ENCODE results near the gene NREP.

NREP gene

DNA sequence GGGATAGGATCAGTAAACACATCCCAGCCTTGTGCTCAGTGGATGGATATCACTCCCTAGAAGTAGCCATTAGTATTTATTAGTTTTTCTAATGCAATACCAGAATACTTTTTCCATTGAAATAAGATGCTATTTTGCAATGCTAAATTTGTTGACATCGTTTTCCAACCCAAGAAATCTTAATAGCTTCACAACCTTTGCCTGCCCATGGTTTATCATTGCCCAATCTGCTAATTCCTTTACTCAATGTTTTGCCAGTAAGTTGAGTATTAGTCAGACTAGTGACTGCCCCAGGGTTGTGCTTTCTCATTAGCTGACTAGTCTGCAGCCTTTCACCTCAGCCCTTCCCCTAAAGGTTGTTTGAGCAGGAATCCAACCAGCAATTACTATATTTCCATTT is 62.9 kb downstream of the NREP start:
- no peak overlapping the region for H3K9ac ChIP-seq (ENCODE audit: low read length)
- TF ChIP-seq, protein P1, sequence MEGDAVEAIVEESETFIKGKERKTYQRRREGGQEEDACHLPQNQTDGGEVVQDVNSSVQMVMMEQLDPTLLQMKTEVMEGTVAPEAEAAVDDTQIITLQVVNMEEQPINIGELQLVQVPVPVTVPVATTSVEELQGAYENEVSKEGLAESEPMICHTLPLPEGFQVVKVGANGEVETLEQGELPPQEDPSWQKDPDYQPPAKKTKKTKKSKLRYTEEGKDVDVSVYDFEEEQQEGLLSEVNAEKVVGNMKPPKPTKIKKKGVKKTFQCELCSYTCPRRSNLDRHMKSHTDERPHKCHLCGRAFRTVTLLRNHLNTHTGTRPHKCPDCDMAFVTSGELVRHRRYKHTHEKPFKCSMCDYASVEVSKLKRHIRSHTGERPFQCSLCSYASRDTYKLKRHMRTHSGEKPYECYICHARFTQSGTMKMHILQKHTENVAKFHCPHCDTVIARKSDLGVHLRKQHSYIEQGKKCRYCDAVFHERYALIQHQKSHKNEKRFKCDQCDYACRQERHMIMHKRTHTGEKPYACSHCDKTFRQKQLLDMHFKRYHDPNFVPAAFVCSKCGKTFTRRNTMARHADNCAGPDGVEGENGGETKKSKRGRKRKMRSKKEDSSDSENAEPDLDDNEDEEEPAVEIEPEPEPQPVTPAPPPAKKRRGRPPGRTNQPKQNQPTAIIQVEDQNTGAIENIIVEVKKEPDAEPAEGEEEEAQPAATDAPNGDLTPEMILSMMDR (IDR thresholded peaks at IDR 0.05; ENCODE audit: low read depth, low read length), result no peak
- TF ChIP-seq EZH2phosphoT487 (IDR thresholded peaks at IDR 0.05; ENCODE audit: low read depth), result no peak
- H3K27me3 ChIP-seq (ENCODE audit: low read depth, low read length), result no peaks in the 10 kb centered on the region

GRCh38 chr5:111691914-111692313 is 65.1 kb downstream of the NREP start:
- H3K4me2 ChIP-seq (ENCODE audit: low read length), result no peak overlapping the region
- no peak overlapping the region for H3K27ac ChIP-seq (ENCODE audit: low read length)
- H3K4me3 ChIP-seq (ENCODE audit: low read length), result no peak overlapping the region
- no peaks in the 10 kb centered on the region for H3K79me2 ChIP-seq (ENCODE audit: low read length)
- no peaks in the 10 kb centered on the region for H4K20me1 ChIP-seq (ENCODE audit: insufficient read depth, low read length)
- TF ChIP-seq, protein P1 (IDR thresholded peaks at IDR 0.05; ENCODE audit: low read depth, low read length), result no peak
- TF ChIP-seq EZH2phosphoT487 (IDR thresholded peaks at IDR 0.05; ENCODE audit: low read depth), result no peak
- no peaks in the 10 kb centered on the region for H3K4me1 ChIP-seq (ENCODE audit: low read length)
- H2AFZ ChIP-seq (ENCODE audit: low read depth, low read length), result no peak overlapping the region
- H3K36me3 ChIP-seq (replicated peaks; ENCODE audit: low read depth, low read length), result no peaks in the 10 kb centered on the region
- no peaks in the 10 kb centered on the region for H3K9me3 ChIP-seq (ENCODE audit: insufficient read depth, low read length)
- H3K9ac ChIP-seq (ENCODE audit: low read length), result no peak overlapping the region
- H3K27me3 ChIP-seq (ENCODE audit: low read depth, low read length), result no peaks in the 10 kb centered on the region

More for the DNA sequence above, 62.9 kb downstream of the NREP start:
- no peak overlapping the region for H3K27ac ChIP-seq (ENCODE audit: low read length)
- no peaks in the 10 kb centered on the region for H3K79me2 ChIP-seq (ENCODE audit: low read length)
- H3K36me3 ChIP-seq (replicated peaks; ENCODE audit: low read depth, low read length), result no peaks in the 10 kb centered on the region
- H3K9me3 ChIP-seq (ENCODE audit: insufficient read depth, low read length), result no peaks in the 10 kb centered on the region
- H2AFZ ChIP-seq (ENCODE audit: low read depth, low read length), result no peak overlapping the region
- no peaks in the 10 kb centered on the region for H4K20me1 ChIP-seq (ENCODE audit: insufficient read depth, low read length)
- no peaks in the 10 kb centered on the region for H3K4me1 ChIP-seq (ENCODE audit: low read length)
- no peak overlapping the region for H3K4me2 ChIP-seq (ENCODE audit: low read length)
- H3K4me3 ChIP-seq (ENCODE audit: low read length), result no peak overlapping the region

DNA sequence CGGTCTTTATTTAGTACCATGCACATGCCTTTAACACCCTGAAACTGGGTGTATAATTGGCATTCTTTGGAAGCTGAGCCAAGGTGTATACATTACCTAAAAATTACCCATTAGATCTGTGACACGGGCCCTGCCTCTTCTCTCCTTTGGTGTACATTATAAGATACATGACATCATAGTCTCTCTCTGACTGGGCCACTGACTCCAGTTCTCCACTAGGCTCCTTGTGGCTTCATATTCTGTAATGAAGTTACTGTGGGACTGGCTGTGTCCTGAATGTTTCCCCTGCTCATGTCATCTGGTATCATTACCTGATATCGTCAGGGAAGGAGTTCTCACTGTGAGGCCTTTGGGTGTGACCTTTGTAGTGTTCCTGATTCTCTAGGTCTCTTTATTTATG is 65.5 kb downstream of the NREP start:
- H3K4me3 ChIP-seq (ENCODE audit: low read length), result no peak overlapping the region
- TF ChIP-seq, protein P1 (IDR thresholded peaks at IDR 0.05; ENCODE audit: low read depth, low read length), result no peak
- TF ChIP-seq EZH2phosphoT487 (IDR thresholded peaks at IDR 0.05; ENCODE audit: low read depth), result no peak

DNA sequence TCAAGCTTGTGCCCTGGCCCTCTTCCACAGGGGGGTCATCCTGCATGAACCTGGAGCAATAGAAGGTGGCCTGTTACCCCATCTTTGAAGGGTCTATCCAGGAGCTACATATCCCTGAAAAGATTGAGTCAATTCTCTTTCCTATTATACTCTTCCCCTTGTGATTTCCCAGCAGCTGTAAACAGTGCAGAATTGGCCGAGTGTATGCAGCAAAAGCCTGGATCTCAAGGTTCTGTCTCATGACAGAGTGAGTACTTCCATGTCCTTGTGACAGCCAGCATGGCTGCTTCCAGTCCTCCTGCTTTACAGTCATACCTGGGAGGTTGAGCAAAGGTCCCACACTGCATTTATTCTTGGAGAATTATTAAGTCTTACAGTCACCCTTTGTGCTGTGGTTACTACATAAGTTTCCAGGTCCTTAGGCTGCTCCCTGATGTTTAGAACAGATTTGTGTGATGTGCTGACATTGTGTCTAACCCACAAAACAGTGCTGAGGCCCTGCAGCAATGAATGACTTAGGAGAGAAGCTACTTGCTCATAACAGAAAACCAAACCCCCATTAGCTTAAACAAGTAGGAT is 67.5 kb downstream of the NREP start:
- no peaks in the 10 kb centered on the region for H3K4me1 ChIP-seq (ENCODE audit: low read length)
- no peaks in the 10 kb centered on the region for H3K27me3 ChIP-seq (ENCODE audit: low read depth, low read length)
- no peaks in the 10 kb centered on the region for H3K79me2 ChIP-seq (ENCODE audit: low read length)
- H3K9me3 ChIP-seq (ENCODE audit: insufficient read depth, low read length), result no peaks in the 10 kb centered on the region
- TF ChIP-seq, protein P1 (IDR thresholded peaks at IDR 0.05; ENCODE audit: low read depth, low read length), result no peak
- no peak for TF ChIP-seq EZH2phosphoT487 (IDR thresholded peaks at IDR 0.05; ENCODE audit: low read depth)
- H3K27ac ChIP-seq (ENCODE audit: low read length), result no peak overlapping the region
- H2AFZ ChIP-seq (ENCODE audit: low read depth, low read length), result no peak overlapping the region
- no peak overlapping the region for H3K9ac ChIP-seq (ENCODE audit: low read length)
- H3K4me3 ChIP-seq (ENCODE audit: low read length), result no peak overlapping the region
- no peaks in the 10 kb centered on the region for H3K36me3 ChIP-seq (replicated peaks; ENCODE audit: low read depth, low read length)
- H4K20me1 ChIP-seq (ENCODE audit: insufficient read depth, low read length), result no peaks in the 10 kb centered on the region
- H3K4me2 ChIP-seq (ENCODE audit: low read length), result no peak overlapping the region

More for the DNA sequence above, 65.5 kb downstream of the NREP start:
- Histone ChIP-seq H3K9ac (ENCODE audit: low read length) (no peak overlapping the region), H3K27ac (ENCODE audit: low read length) (no peak overlapping the region), H4K20me1 (ENCODE audit: insufficient read depth, low read length) (no peaks in the 10 kb centered on the region), H3K4me1 (ENCODE audit: low read length) (no peaks in the 10 kb centered on the region), H3K79me2 (ENCODE audit: low read length) (no peaks in the 10 kb centered on the region), H3K9me3 (ENCODE audit: insufficient read depth, low read length) (no peaks in the 10 kb centered on the region), H2AFZ (ENCODE audit: low read depth, low read length) (no peak overlapping the region), H3K27me3 (ENCODE audit: low read depth, low read length) (no peaks in the 10 kb centered on the region), H3K36me3 (replicated peaks; ENCODE audit: low read depth, low read length) (no peaks in the 10 kb centered on the region), H3K4me2 (ENCODE audit: low read length) (no peak overlapping the region)
